ENCODE measurements around the gene KLF17.
A peak's percentile ranks its signal among the peaks of the same experiment; 100 is the strongest.

KLF17 gene

GRCh38 chr1:44157903-44158302 is 39.3 kb downstream of the KLF17 start:
- Mint-ChIP-seq H3K4me3 (no peak overlapping the region), H3K9me3 (no peaks in the 10 kb centered on the region), H3K36me3 (no peaks in the 10 kb centered on the region)

GRCh38 chr1:44158871-44159270 is 40.2 kb downstream of the KLF17 start:
- Mint-ChIP-seq H3K9me3 (no peaks in the 10 kb centered on the region), H3K4me3 (no peak overlapping the region), H3K36me3 (no peaks in the 10 kb centered on the region), H3K27ac (no peak overlapping the region), H3K4me1 (no peaks in the 10 kb centered on the region)
- no peak for ATAC-seq
- no peak for DNase-seq (ENCODE audit: low spot score in 2 of 2)

More at GRCh38 chr1:44157903-44158302, 39.3 kb downstream of the KLF17 start:
- ATAC-seq (no peak), DNase-seq (ENCODE audit: low spot score in 2 of 2) (no peak)
- H3K4me1 Mint-ChIP-seq = no peaks in the 10 kb centered on the region
- H3K27ac Mint-ChIP-seq = no peak overlapping the region

- Mint-ChIP-seq H3K27ac (no peak overlapping the region), H3K36me3 (no peaks in the 10 kb centered on the region), H3K4me3 (no peak overlapping the region), H3K4me1 (no peaks in the 10 kb centered on the region), H3K9me3 (no peaks in the 10 kb centered on the region)
- ATAC-seq (no peak), DNase-seq (ENCODE audit: low spot score in 2 of 2) (peak in 1 of 2 donors; percentile 13)
These were observed 42.9 kb downstream of the KLF17 start for GRCh38 chr1:44161546-44161945.

- DNase-seq (ENCODE audit: low spot score in 2 of 2) (no peak), ATAC-seq (peak; percentile 16)
- H3K4me1 Mint-ChIP-seq = peaks cover 7% of the 10 kb centered on the region
- no peaks in the 10 kb centered on the region for H3K9me3 Mint-ChIP-seq
- H3K36me3 Mint-ChIP-seq = no peaks in the 10 kb centered on the region
- no peak overlapping the region for H3K27ac Mint-ChIP-seq
- no peak overlapping the region for H3K4me3 Mint-ChIP-seq
These were observed 50.0 kb downstream of the KLF17 start for GRCh38 chr1:44168520-44169098.

GRCh38 chr1:44170281-44170823 is 51.7 kb downstream of the KLF17 start:
- peaks cover 7% of the 10 kb centered on the region for H3K4me1 Mint-ChIP-seq
- H3K9me3 Mint-ChIP-seq = no peaks in the 10 kb centered on the region
- ATAC-seq (no peak), DNase-seq (ENCODE audit: low spot score in 2 of 2) (no peak)
- H3K4me3 Mint-ChIP-seq = no peak overlapping the region
- no peaks in the 10 kb centered on the region for H3K36me3 Mint-ChIP-seq
- H3K27ac Mint-ChIP-seq = no peak overlapping the region

GRCh38 chr1:44174630-44175029 is 56.0 kb downstream of the KLF17 start:
- Mint-ChIP-seq H3K9me3 (no peaks in the 10 kb centered on the region), H3K4me3 (no peak overlapping the region), H3K4me1 (no peaks in the 10 kb centered on the region), H3K27ac (no peak overlapping the region), H3K36me3 (no peaks in the 10 kb centered on the region)
- ATAC-seq (no peak), DNase-seq (ENCODE audit: low spot score in 2 of 2) (no peak)
